ENCODE measurements around the gene ICAM5. TPM values are rescaled to one million over a fixed set of nuclear protein-coding genes. Genes with fewer than 3 reads are reported as not detected.

The ICAM5 gene
- total and polyA plus RNA-seq, 9 of the 15 experiments (the other 6 are each of a cell fraction or from before 2014, with no cell fraction given) = 0.10 to 114 (median 13.7) TPM

- TF ChIP-seq PHF8 (IDR thresholded peaks at IDR 0.05; ENCODE audit: borderline replicate concordance, low read length) = peak; percentile 18; the same call in 1 of the 2 replicates
- TF ChIP-seq BCOR (IDR thresholded peaks at IDR 0.05) = no peak
- TF ChIP-seq ELF2 (CRISPR knock-in tag; IDR thresholded peaks at IDR 0.05) = no peak
- no peak for TF ChIP-seq ZNF174 (CRISPR knock-in tag; IDR thresholded peaks at IDR 0.05)
- TF ChIP-seq NR2C2 (CRISPR knock-in tag; IDR thresholded peaks at IDR 0.05) = 0 out of 2 replicates have a peak, but pooled peaks have one; percentile 29
- TF ChIP-seq NR2C2 (tag; IDR thresholded peaks at IDR 0.05) = no peak
- TF ChIP-seq ZFX (CRISPR knock-in tag; IDR thresholded peaks at IDR 0.05) = peak; percentile 59; the same call in 1 of the 2 replicates
- no peak for TF ChIP-seq HNRNPLL (IDR thresholded peaks at IDR 0.05; ENCODE audit: low read depth, low read length, poor library complexity, severe bottlenecking)
- TF ChIP-seq, protein P1, sequence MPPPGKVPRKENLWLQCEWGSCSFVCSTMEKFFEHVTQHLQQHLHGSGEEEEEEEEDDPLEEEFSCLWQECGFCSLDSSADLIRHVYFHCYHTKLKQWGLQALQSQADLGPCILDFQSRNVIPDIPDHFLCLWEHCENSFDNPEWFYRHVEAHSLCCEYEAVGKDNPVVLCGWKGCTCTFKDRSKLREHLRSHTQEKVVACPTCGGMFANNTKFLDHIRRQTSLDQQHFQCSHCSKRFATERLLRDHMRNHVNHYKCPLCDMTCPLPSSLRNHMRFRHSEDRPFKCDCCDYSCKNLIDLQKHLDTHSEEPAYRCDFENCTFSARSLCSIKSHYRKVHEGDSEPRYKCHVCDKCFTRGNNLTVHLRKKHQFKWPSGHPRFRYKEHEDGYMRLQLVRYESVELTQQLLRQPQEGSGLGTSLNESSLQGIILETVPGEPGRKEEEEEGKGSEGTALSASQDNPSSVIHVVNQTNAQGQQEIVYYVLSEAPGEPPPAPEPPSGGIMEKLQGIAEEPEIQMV (tag; conservative IDR thresholded peaks at IDR 0.05; ENCODE audit: low read depth) = no peak
- no peak for TF ChIP-seq MIER1 (IDR thresholded peaks at IDR 0.05; ENCODE audit: low read depth)
- TF ChIP-seq NFRKB (IDR thresholded peaks at IDR 0.05; ENCODE audit: low read depth) = 0 out of 2 replicates have a peak, but pooled peaks have one; percentile 24
- TF ChIP-seq UBTF (IDR thresholded peaks at IDR 0.05; ENCODE audit: borderline replicate concordance in 1 of 2, low read depth in 2 of 2, low read length in 2 of 2) = peak; percentile 70 to 82; a peak in 1 of 4 replicates
- no peak for TF ChIP-seq ZNF589 (CRISPR knock-in tag; IDR thresholded peaks at IDR 0.05; ENCODE audit: low read depth)
- 0 out of 2 replicates have a peak, but pooled peaks have one; percentile 20 for TF ChIP-seq ZNF449 (CRISPR knock-in tag; IDR thresholded peaks at IDR 0.05)
- TF ChIP-seq, protein P2, sequence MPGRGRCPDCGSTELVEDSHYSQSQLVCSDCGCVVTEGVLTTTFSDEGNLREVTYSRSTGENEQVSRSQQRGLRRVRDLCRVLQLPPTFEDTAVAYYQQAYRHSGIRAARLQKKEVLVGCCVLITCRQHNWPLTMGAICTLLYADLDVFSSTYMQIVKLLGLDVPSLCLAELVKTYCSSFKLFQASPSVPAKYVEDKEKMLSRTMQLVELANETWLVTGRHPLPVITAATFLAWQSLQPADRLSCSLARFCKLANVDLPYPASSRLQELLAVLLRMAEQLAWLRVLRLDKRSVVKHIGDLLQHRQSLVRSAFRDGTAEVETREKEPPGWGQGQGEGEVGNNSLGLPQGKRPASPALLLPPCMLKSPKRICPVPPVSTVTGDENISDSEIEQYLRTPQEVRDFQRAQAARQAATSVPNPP (IDR thresholded peaks at IDR 0.05; ENCODE audit: borderline replicate concordance, insufficient read depth, insufficient read length) = no peak
- peak; percentile 66 for TF ChIP-seq CREM (IDR thresholded peaks at IDR 0.05; ENCODE audit: low read depth)
Measured at GRCh38 chr19:10270180-10270615, 19.6 kb upstream of the ICAM5 start (continued).

Data from K562 (cell line).